Keratinocyte (primary cell): ENCODE data around the gene NSUN3. TPM values are rescaled to one million over a fixed set of nuclear protein-coding genes. Genes with fewer than 3 reads are reported as not detected.

Experiments used
- DNase-seq: peaks from one replicate; pipeline ENCODE4 v3.0.0-alpha.2; 2011; ENCODE audit warnings: low read depth, missing footprints, low spot score
- FAIRE-seq: peaks from 2 replicates; lab custom pipeline; 2011; peaks lifted over from hg19 to GRCh38; lab: Jason Lieb, UNC
- H2AFZ ChIP-seq: 2 replicates; pipeline ENCODE4 v1.6.0; 2012; ENCODE audit warnings: low read length, control low read depth, inconsistent platforms; ENCODE audit not compliant: control insufficient read depth
- H3K27ac ChIP-seq: 2 replicates; pipeline ENCODE4 v1.5.1; 2011; ENCODE audit warnings: low read length; ENCODE audit not compliant: control insufficient read depth, insufficient read depth
- H3K27me3 ChIP-seq: 3 replicates; pipeline ENCODE4 v1.6.0; 2011; ENCODE audit warnings: low read length; ENCODE audit not compliant: control insufficient read depth, insufficient read depth; ENCODE audit errors: extremely low read depth
- H3K36me3 ChIP-seq, 2 experiments: 2 replicates in 1 of 2; 3 replicates in 1 of 2; pipeline ENCODE4 v1.5.1; 2011; ENCODE audit warnings: low read length in 2 of 2, mild to moderate bottlenecking in 1 of 2; ENCODE audit not compliant: control insufficient read depth in 2 of 2, insufficient read depth in 2 of 2; ENCODE audit errors: extremely low read depth in 1 of 2
- H3K4me1 ChIP-seq: 3 replicates; pipeline ENCODE4 v1.5.1; 2011; ENCODE audit warnings: low read length; ENCODE audit not compliant: control insufficient read depth, insufficient read depth; ENCODE audit errors: extremely low read depth
- H3K4me2 ChIP-seq: 3 replicates; pipeline ENCODE4 v1.6.0; 2011; ENCODE audit warnings: low read depth, low read length; ENCODE audit not compliant: control insufficient read depth, insufficient read depth; ENCODE audit errors: extremely low read depth
- H3K4me3 ChIP-seq, 3 experiments: fragments of 200-600 bp in 1 of 3; sonication (generic) in 1 of 3; 2 replicates in 2 of 3; 3 replicates in 1 of 3; pipeline ENCODE4 v1.5.1; 2011 to 2016; ENCODE audit warnings: low read length in 3 of 3, mild to moderate bottlenecking in 3 of 3, control low read depth in 2 of 3, inconsistent platforms in 1 of 3, low read depth in 1 of 3, mixed read lengths in 1 of 3, mixed run types in 1 of 3, moderate library complexity in 1 of 3; ENCODE audit not compliant: control insufficient read depth in 2 of 3, insufficient read depth in 2 of 3; ENCODE audit errors: extremely low read depth in 1 of 3
- H3K79me2 ChIP-seq: 2 replicates; pipeline ENCODE4 v1.6.0; 2012; ENCODE audit warnings: low read length; ENCODE audit not compliant: control insufficient read depth, insufficient read depth
- H3K9ac ChIP-seq: 3 replicates; pipeline ENCODE4 v1.6.0; 2011; ENCODE audit warnings: low read length; ENCODE audit not compliant: control insufficient read depth, insufficient read depth; ENCODE audit errors: extremely low read depth
- H3K9me1 ChIP-seq: 3 replicates; pipeline ENCODE4 v1.6.0; 2011; ENCODE audit warnings: low read length; ENCODE audit not compliant: control insufficient read depth, insufficient read depth; ENCODE audit errors: extremely low read depth
- H3K9me3 ChIP-seq: 2 replicates; pipeline ENCODE4 v1.5.1; 2012; ENCODE audit warnings: low read depth, low read length; ENCODE audit not compliant: control insufficient read depth
- H4K20me1 ChIP-seq: 3 replicates; pipeline ENCODE4 v1.6.0; 2011; ENCODE audit warnings: low read length; ENCODE audit not compliant: control insufficient read depth, insufficient read depth; ENCODE audit errors: extremely low read depth
- EZH2 ChIP-seq: IDR thresholded peaks from one replicate; pipeline ENCODE4 v1.6.1; 2012; ENCODE audit warnings: inconsistent platforms, mild to moderate bottlenecking, low read length, moderate library complexity
- dilution Hi-C: fragments of 300-500 bp; cut with MboI; formaldehyde crosslinking; loops from one replicate; pipeline ENCODE4 v1.7.0; 2020; ENCODE audit warnings: low sequenced_read_pairs; ENCODE audit not compliant: extremely low pct_ligation_motif_present
- polyA plus RNA-seq, 5 experiments: library from polyadenylated mRNA; depleted of rRNA in 3 of 5; stranded (reverse) in 3 of 5; stranded (forward) in 1 of 5; unstranded in 1 of 5; fragments of >200 nt; gene quantifications; 1 replicate in 1 of 5; 2 replicates in 3 of 5; 3 replicates in 1 of 5; pipeline versions ENCODE4 v1.2.1 to v1.2.3, GENCODE V29; 2011 to 2012; ENCODE audit warnings: missing spikeins in 2 of 5, low read depth in 1 of 5, low replicate concordance in 1 of 5
- TF ChIP-seq, protein P1 (sequence below), 3 experiments: IDR thresholded peaks in 1 of 3; conservative IDR thresholded peaks in 1 of 3; optimal IDR thresholded peaks in 1 of 3; 2 replicates in 2 of 3; 3 replicates in 1 of 3; pipeline versions ENCODE3 to v1.5.1; 2011; ENCODE audit warnings: low read length in 3 of 3, mild to moderate bottlenecking in 3 of 3, moderate library complexity in 2 of 3, control low read depth in 1 of 3, inconsistent platforms in 1 of 3; ENCODE audit not compliant: insufficient read depth in 2 of 3; ENCODE audit errors: extremely low read depth in 1 of 3

The NSUN3 gene
- polyA plus RNA-seq, 1 donor (not counting 4 experiments of a cell fraction or from before 2014, with no cell fraction given): 6.4 TPM

DNA sequence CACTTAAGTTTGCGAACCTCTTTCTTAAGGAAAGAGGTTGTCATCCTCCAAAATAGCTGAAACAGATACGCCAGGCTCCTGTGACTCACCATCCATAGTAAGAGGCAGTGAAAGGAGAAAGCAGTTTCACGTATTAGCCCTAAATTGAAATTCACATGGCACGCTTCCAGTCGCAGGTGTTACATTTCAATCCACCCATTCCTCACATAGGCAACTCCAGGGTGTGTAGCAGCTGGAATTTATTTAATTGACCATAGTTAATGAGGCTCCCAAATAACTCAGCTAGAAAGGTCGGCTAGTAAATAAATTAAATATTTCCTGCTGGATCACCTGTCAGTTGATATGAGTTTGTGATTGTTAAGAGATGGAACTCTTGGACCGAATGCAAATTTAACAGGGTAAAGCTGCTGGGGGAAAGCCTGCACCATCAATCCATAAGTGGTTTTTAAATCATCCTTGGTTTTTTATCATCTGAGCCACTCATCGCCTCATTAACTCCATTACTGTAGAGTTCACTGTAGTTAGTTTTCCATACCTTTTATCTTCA is 19.6 kb downstream of the NSUN3 start:
- Histone ChIP-seq H3K4me1 (no peaks in the 10 kb centered on the region), H3K36me3 (peaks cover 0 to 1% of the 10 kb centered on the region in 2 experiments), H3K9ac (no peak overlapping the region), H3K27me3 (no peaks in the 10 kb centered on the region), H2AFZ (no peak overlapping the region), H3K4me2 (no peak overlapping the region), H3K27ac (no peak overlapping the region), H3K4me3 (no peak overlapping the region), H3K9me1 (no peaks in the 10 kb centered on the region), H3K79me2 (no peaks in the 10 kb centered on the region), H4K20me1 (no peaks in the 10 kb centered on the region), H3K9me3 (no peaks in the 10 kb centered on the region)
- FAIRE-seq (no peak), DNase-seq (no peak)
- no peak for TF ChIP-seq EZH2
- TF ChIP-seq, protein P1, sequence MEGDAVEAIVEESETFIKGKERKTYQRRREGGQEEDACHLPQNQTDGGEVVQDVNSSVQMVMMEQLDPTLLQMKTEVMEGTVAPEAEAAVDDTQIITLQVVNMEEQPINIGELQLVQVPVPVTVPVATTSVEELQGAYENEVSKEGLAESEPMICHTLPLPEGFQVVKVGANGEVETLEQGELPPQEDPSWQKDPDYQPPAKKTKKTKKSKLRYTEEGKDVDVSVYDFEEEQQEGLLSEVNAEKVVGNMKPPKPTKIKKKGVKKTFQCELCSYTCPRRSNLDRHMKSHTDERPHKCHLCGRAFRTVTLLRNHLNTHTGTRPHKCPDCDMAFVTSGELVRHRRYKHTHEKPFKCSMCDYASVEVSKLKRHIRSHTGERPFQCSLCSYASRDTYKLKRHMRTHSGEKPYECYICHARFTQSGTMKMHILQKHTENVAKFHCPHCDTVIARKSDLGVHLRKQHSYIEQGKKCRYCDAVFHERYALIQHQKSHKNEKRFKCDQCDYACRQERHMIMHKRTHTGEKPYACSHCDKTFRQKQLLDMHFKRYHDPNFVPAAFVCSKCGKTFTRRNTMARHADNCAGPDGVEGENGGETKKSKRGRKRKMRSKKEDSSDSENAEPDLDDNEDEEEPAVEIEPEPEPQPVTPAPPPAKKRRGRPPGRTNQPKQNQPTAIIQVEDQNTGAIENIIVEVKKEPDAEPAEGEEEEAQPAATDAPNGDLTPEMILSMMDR (optimal IDR thresholded peaks at IDR 0.05 in 1 of 3, IDR thresholded peaks at IDR 0.05 in 1 of 3, conservative IDR thresholded peaks at IDR 0.05 in 1 of 3; ENCODE audit: extremely low read depth in 1 of 3, insufficient read depth in 2 of 3, low read length in 3 of 3): no peak
- dilution Hi-C loops: no loop called here

DNA sequence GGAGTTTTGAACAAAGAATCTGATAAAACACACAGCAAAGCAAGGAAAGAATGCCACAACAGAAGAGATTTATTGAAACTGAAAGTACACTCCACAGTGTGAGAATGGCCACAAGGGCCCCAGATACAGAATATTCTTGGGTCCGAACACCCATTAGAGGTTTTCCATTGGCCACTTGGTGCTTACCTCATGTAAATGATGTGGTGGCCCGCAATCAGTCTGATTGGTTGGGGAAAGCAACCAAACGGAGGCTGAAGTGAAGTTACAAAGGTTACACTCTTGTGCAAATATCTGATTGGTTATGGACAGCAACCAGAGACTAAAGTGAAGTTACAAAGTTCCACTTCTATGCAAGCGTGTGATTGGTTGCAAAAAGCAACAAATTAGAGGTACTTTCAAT is 20.4 kb downstream of the NSUN3 start:
- no peaks in the 10 kb centered on the region for H3K27me3 ChIP-seq
- no peak overlapping the region for H3K4me3 ChIP-seq
- no peak for DNase-seq
- dilution Hi-C loops: no loop called here
- H3K4me2 ChIP-seq: no peak overlapping the region
- TF ChIP-seq, protein P1 (optimal IDR thresholded peaks at IDR 0.05 in 1 of 3, IDR thresholded peaks at IDR 0.05 in 1 of 3, conservative IDR thresholded peaks at IDR 0.05 in 1 of 3; ENCODE audit: extremely low read depth in 1 of 3, insufficient read depth in 2 of 3, low read length in 3 of 3): no peak
- TF ChIP-seq EZH2: no peak
- no peak for FAIRE-seq
- H4K20me1 ChIP-seq: no peaks in the 10 kb centered on the region
- H3K4me1 ChIP-seq: no peaks in the 10 kb centered on the region
- no peaks in the 10 kb centered on the region for H3K9me3 ChIP-seq
- peaks cover 0 to 1% of the 10 kb centered on the region in 2 experiments for H3K36me3 ChIP-seq
- no peaks in the 10 kb centered on the region for H3K9me1 ChIP-seq
- no peaks in the 10 kb centered on the region for H3K79me2 ChIP-seq
- H2AFZ ChIP-seq: no peak overlapping the region
- H3K9ac ChIP-seq: no peak overlapping the region
- no peak overlapping the region for H3K27ac ChIP-seq
